B cell (primary cell): ENCODE results near the gene GNA12. TPM values are rescaled to one million over a fixed set of nuclear protein-coding genes. Genes with fewer than 3 reads are reported as not detected.

Experiments used
- ATAC-seq: fragments of 200-7000 bp; cut with Tn5 transposase; one replicate; pipeline ENCODE4 v1.10.0; 2021; ENCODE audit warnings: low read depth, mild to moderate bottlenecking, moderate number of reproducible peaks, moderate library complexity
- CTCF ChIA-PET: fragments of 350-600 bp; sonication (Branson Sonifier 250); formaldehyde crosslinking; loops from one replicate; lab custom pipeline; 2021; ENCODE audit warnings: antibody characterized with exemption, inconsistent platforms; lab: Charles Lee
- POLR2A ChIA-PET: fragments of 350-600 bp; sonication (Branson Sonifier 250); formaldehyde crosslinking; loops from one replicate; lab custom pipeline; 2021; ENCODE audit warnings: antibody characterized with exemption; lab: Charles Lee
- DNase-seq: peaks from one replicate; pipeline ENCODE4 v3.0.0; 2013
- H2AFZ ChIP-seq: 2 replicates; pipeline ENCODE4 v1.6.1; 2012; ENCODE audit warnings: mild to moderate bottlenecking, low read depth, low read length; ENCODE audit not compliant: insufficient read depth, poor library complexity, severe bottlenecking
- H3K27ac ChIP-seq, 2 donors: 1 replicate in 1 of 2; 2 replicates in 1 of 2; pipeline ENCODE4 v1.5.1; 2012 to 2013; ENCODE audit warnings: low read length in 2 of 2, mild to moderate bottlenecking in 2 of 2, moderate library complexity in 1 of 2
- H3K27me3 ChIP-seq, 4 experiments: fragments of 200-600 bp in 1 of 4; sonication (generic) in 1 of 4; replicated peaks in 1 of 4; 1 replicate in 2 of 4; 2 replicates in 2 of 4; pipeline versions ENCODE4 v1.6.1 to v1.7.0; 2013 to 2016; ENCODE audit warnings: low read length in 3 of 4, mild to moderate bottlenecking in 2 of 4, mixed read lengths in 1 of 4, moderate library complexity in 1 of 4; ENCODE audit not compliant: insufficient read depth in 4 of 4, control insufficient read depth in 3 of 4; ENCODE audit errors: control extremely low read depth in 1 of 4
- H3K36me3 ChIP-seq, 2 experiments: replicated peaks in 1 of 2; 1 replicate in 1 of 2; 2 replicates in 1 of 2; pipeline versions ENCODE4 v1.6.1 to v1.7.1; 2013; ENCODE audit warnings: low read length in 1 of 2; ENCODE audit not compliant: insufficient read depth in 2 of 2, control insufficient read depth in 1 of 2; ENCODE audit errors: control extremely low read depth in 1 of 2, extremely low read depth in 1 of 2
- H3K4me1 ChIP-seq, 2 donors: fragments of 200-600 bp in 1 of 2; sonication (generic) in 1 of 2; 1 replicate in 1 of 2; 2 replicates in 1 of 2; pipeline versions ENCODE4 v1.5.1 to v1.6.1; 2013 to 2017; ENCODE audit warnings: low read length in 2 of 2; ENCODE audit not compliant: control insufficient read depth in 2 of 2, insufficient read depth in 2 of 2
- H3K4me2 ChIP-seq: replicated peaks from 2 replicates; pipeline ENCODE3; 2012; ENCODE audit warnings: mild to moderate bottlenecking, low read depth, low read length; ENCODE audit not compliant: poor library complexity, severe bottlenecking
- H3K4me3 ChIP-seq, 5 experiments: fragments of 200-600 bp in 1 of 5; sonication (generic) in 1 of 5; 1 replicate in 3 of 5; 2 replicates in 2 of 5; pipeline versions ENCODE4 v1.5.1 to v1.7.0; 2011 to 2016; ENCODE audit warnings: low read length in 4 of 5, mild to moderate bottlenecking in 4 of 5, low read depth in 2 of 5, control low read depth in 1 of 5, moderate library complexity in 1 of 5; ENCODE audit not compliant: insufficient read depth in 1 of 5; ENCODE audit errors: control extremely low read depth in 1 of 5, extremely low read depth in 1 of 5
- H3K79me2 ChIP-seq: fragments of 200-600 bp; sonication (generic); one replicate; pipeline ENCODE4 v1.6.0; 2016; ENCODE audit warnings: low read length; ENCODE audit not compliant: control insufficient read depth, insufficient read depth
- H3K9ac ChIP-seq: fragments of 200-600 bp; sonication (generic); 2 replicates; pipeline ENCODE4 v1.6.1; 2017; ENCODE audit warnings: mild to moderate bottlenecking, low read length, moderate library complexity
- H3K9me3 ChIP-seq, 3 donors: one replicate each; pipeline versions ENCODE4 v1.6.1 to v1.7.1; 2013; ENCODE audit warnings: low read length in 2 of 3; ENCODE audit not compliant: control insufficient read depth in 2 of 3, insufficient read depth in 1 of 3; ENCODE audit errors: control extremely low read depth in 1 of 3
- H4K20me1 ChIP-seq: 2 replicates; pipeline ENCODE4 v1.6.0; 2012; ENCODE audit warnings: mild to moderate bottlenecking, low read length; ENCODE audit not compliant: insufficient read depth, control insufficient read depth, poor library complexity, severe bottlenecking
- H3K27ac Mint-ChIP-seq: one replicate; pipeline ENCODE4 v1.8.0; 2021; ENCODE audit warnings: mixed read lengths
- H3K27me3 Mint-ChIP-seq: one replicate; pipeline ENCODE4 v1.8.0; 2021; ENCODE audit warnings: mixed read lengths
- H3K4me1 Mint-ChIP-seq: one replicate; pipeline ENCODE4 v1.8.0; 2021; ENCODE audit warnings: mixed read lengths
- H3K4me3 Mint-ChIP-seq: one replicate; pipeline ENCODE4 v1.8.0; 2021; ENCODE audit warnings: mixed read lengths
- H3K9me3 Mint-ChIP-seq: one replicate; pipeline ENCODE4 v1.8.0; 2022; ENCODE audit warnings: mixed read lengths; ENCODE audit not compliant: insufficient read depth
- EZH2 ChIP-seq: IDR thresholded peaks from 2 replicates; pipeline ENCODE4 v1.6.1; 2012; ENCODE audit warnings: borderline replicate concordance, low read depth, mild to moderate bottlenecking, moderate library complexity, low read length; ENCODE audit not compliant: insufficient read depth, poor library complexity, severe bottlenecking
- WGBS: methylation state at CpG from one replicate; pipeline ENCODE4 v1.1.5; 2013; ENCODE audit warnings: missing lambda C conversion rate; ENCODE audit not compliant: insufficient coverage; 5-methylcytosine and 5-hydroxymethylcytosine counted together
- intact Hi-C: fragments of 100-400 bp; cut with micrococcal nuclease; formaldehyde crosslinking; loops from one replicate; pipeline ENCODE4 v1.10.0; 2022
- polyA plus RNA-seq: library from polyadenylated mRNA; depleted of rRNA; stranded (reverse); fragments of >200 nt; gene quantifications from 2 replicates; pipeline ENCODE4 v1.2.3, GENCODE V29; 2012
- total RNA-seq, 2 donors: library from RNA; stranded (reverse); fragments of 120-200 nt in 1 of 2; gene quantifications; 1 replicate in 1 of 2; 2 replicates in 1 of 2; pipeline versions ENCODE4 v1.2.3 to v1.2.4, GENCODE V29; 2013 to 2022
- TF ChIP-seq, protein P1 (sequence below): fragments of 200-600 bp; IDR thresholded peaks from one replicate; pipeline ENCODE4 v1.8.0; 2022; ENCODE audit warnings: antibody characterized with exemption, mild to moderate bottlenecking

GNA12 gene
- total and polyA plus RNA-seq, 2 donors (not counting 1 experiment from before 2014, with no cell fraction given): 34.6 to 110 TPM

DNA sequence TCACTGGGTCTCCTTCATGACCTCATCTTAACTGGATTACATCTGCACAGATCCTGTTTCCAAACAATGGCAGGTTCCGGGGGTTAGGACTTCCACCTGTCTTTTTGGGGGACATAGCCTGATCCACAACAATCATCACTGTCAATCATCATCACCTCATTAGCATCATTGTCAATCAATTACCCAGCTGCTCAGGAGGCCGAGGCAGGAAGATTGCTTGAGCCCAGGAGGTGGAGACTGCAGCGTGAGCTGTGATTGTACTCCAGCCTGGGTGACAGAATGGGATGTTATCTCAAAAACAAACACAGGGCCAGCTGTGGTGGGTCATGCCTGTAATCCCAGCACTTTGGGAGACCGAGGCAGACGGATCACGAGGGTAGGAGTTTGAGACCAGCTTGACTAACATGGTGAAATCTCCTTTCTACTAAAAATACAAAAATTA, 137.4 kb downstream of the GNA12 start:
- Histone ChIP-seq H3K79me2 (peaks cover 3% of the 10 kb centered on the region), H2AFZ (no peak overlapping the region), H3K27me3 (no peaks in the 10 kb centered on the region), H3K9me3 (peaks cover 0 to 9% (median 0%) of the 10 kb centered on the region in 3 donors), H3K27ac (no peak overlapping the region), H3K4me3 (no peak overlapping the region), H3K4me1 (peaks cover 29 to 33% of the 10 kb centered on the region in 2 donors), H3K9ac (no peak overlapping the region), H3K4me2 (no peak overlapping the region), H4K20me1 (no peaks in the 10 kb centered on the region), H3K36me3 (no peaks in the 10 kb centered on the region)
- ATAC-seq (no peak), DNase-seq (no peak)
- Mint-ChIP-seq H3K4me3 (no peak overlapping the region), H3K27me3 (no peaks in the 10 kb centered on the region), H3K4me1 (peaks cover 28% of the 10 kb centered on the region), H3K9me3 (no peaks in the 10 kb centered on the region), H3K27ac (no peak overlapping the region)
- 46% methylated on average over 2 of the region's 6 CpGs for WGBS
- ChIA-PET POLR2A (interaction anchor here (0.6 kb wide), 1 partner anchor 117 kb away, joined by 3 read pairs; no protein-coding TSS in a partner anchor), CTCF (interaction anchor here (0.5 to 7.2 kb wide), 6 partner anchors 12 to 198 kb away, joined by 3 to 128 read pairs (median 4); no protein-coding TSS in a partner anchor)
- no peak for TF ChIP-seq EZH2
- TF ChIP-seq, protein P1, sequence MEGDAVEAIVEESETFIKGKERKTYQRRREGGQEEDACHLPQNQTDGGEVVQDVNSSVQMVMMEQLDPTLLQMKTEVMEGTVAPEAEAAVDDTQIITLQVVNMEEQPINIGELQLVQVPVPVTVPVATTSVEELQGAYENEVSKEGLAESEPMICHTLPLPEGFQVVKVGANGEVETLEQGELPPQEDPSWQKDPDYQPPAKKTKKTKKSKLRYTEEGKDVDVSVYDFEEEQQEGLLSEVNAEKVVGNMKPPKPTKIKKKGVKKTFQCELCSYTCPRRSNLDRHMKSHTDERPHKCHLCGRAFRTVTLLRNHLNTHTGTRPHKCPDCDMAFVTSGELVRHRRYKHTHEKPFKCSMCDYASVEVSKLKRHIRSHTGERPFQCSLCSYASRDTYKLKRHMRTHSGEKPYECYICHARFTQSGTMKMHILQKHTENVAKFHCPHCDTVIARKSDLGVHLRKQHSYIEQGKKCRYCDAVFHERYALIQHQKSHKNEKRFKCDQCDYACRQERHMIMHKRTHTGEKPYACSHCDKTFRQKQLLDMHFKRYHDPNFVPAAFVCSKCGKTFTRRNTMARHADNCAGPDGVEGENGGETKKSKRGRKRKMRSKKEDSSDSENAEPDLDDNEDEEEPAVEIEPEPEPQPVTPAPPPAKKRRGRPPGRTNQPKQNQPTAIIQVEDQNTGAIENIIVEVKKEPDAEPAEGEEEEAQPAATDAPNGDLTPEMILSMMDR: no peak
- intact Hi-C loops: no loop called here

DNA sequence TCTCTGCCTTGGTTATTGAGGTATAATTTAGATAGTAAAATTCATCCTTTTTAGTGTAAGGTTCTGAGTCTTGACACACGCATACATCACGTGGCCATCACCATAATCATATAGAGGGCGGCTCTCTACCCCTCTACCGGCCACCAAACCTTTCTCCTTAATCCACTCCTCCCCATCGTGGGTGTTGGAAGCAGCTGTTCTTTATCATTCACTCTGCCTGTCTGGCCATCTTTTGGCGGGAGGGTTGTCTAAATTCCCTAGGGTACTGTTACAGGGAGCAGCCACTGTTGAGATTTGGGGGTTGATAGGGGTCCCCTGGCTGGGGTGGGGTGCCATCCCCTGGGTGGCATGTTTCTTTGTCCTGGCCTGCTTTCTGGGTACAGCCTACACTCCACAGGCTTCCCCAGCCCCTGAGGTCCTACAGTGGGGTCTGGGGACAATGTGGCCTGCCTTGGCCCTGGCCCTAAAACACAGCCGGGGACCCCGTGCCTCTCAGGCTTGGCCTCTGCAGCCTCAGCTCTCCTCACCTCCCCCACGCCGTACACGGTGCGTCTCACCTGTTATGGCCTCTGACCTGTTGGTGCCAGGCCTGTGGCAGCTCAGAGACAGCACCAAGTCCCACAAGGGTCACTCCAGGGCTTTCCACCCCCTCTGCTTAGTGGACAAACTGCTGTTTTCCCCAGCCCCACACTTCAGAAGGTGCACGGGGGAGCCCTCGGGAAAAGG, 138.6 kb downstream of the GNA12 start:
- TF ChIP-seq, protein P1: no peak
- no peak for TF ChIP-seq EZH2
- POLR2A ChIA-PET: interaction anchor here (0.5 kb wide), 1 partner anchor 15 kb away, joined by 7 read pairs; no protein-coding TSS in a partner anchor

More for the DNA sequence above, 138.6 kb downstream of the GNA12 start:
- Histone ChIP-seq H3K4me2 (no peak overlapping the region), H3K79me2 (peaks cover 3% of the 10 kb centered on the region), H3K4me1 (peaks cover 20 to 21% of the 10 kb centered on the region in 2 donors), H4K20me1 (no peaks in the 10 kb centered on the region), H3K4me3 (no peak overlapping the region), H2AFZ (no peak overlapping the region), H3K9ac (no peak overlapping the region), H3K27ac (no peak overlapping the region), H3K9me3 (peaks cover 0 to 1% (median 0%) of the 10 kb centered on the region in 3 donors), H3K36me3 (no peaks in the 10 kb centered on the region), H3K27me3 (peaks cover 0 to 4% (median 0%) of the 10 kb centered on the region in 4 experiments)
- H3K4me1 Mint-ChIP-seq: peaks cover 18% of the 10 kb centered on the region
- no peaks in the 10 kb centered on the region for H3K9me3 Mint-ChIP-seq
- H3K27me3 Mint-ChIP-seq: no peaks in the 10 kb centered on the region
- WGBS: 98% methylated on average over 9 of the region's 14 CpGs
- intact Hi-C loops: no loop called here
- no peak overlapping the region for H3K4me3 Mint-ChIP-seq
- ATAC-seq (no peak), DNase-seq (no peak)
- CTCF ChIA-PET: interaction anchor here (0.9 to 7.2 kb wide), 3 partner anchors 9 to 34 kb away, joined by 3 to 128 read pairs (median 3); no protein-coding TSS in a partner anchor
- no peak overlapping the region for H3K27ac Mint-ChIP-seq
